Cardiac muscle cell (in vitro differentiated cells and primary cell): Measurements from ENCODE around the gene EPN3. TPM values are rescaled to one million over a fixed set of nuclear protein-coding genes. Genes with fewer than 3 reads are reported as not detected.

Experiments
- DNase-seq, 2 donors: peaks; one replicate each; pipeline versions ENCODE4 v3.0.0 to v3.0.0-alpha.2; 2010 to 2017; ENCODE audit warnings: low read depth in 1 of 2, low spot score in 1 of 2
- H3K27ac ChIP-seq: fragments of 200-600 bp; sonication (generic); 2 replicates; pipeline ENCODE4 v1.5.1; 2016
- H3K27me3 ChIP-seq: fragments of 200-600 bp; sonication (generic); 2 replicates; pipeline ENCODE4 v1.6.0; 2016; ENCODE audit warnings: control low read depth
- H3K36me3 ChIP-seq: fragments of 200-600 bp; sonication (generic); 2 replicates; pipeline ENCODE4 v1.5.1; 2016; ENCODE audit warnings: control low read depth
- H3K4me1 ChIP-seq: fragments of 200-600 bp; sonication (generic); 2 replicates; pipeline ENCODE4 v1.8.1; 2017; ENCODE audit warnings: low read depth, mild to moderate bottlenecking, mixed run types
- H3K4me3 ChIP-seq: fragments of 200-600 bp; sonication (generic); 2 replicates; pipeline ENCODE4 v1.5.1; 2016; ENCODE audit warnings: mild to moderate bottlenecking
- H3K9me3 ChIP-seq: fragments of 200-600 bp; sonication (generic); 2 replicates; pipeline ENCODE4 v1.5.1; 2017; ENCODE audit warnings: low read depth, mild to moderate bottlenecking, control low read depth
- polyA plus RNA-seq: library from polyadenylated mRNA; unstranded; fragments of >200 nt; fragmentation: Nextera tagmentation; extraction: Ambion mirVana; gene quantifications from 2 replicates; pipeline ENCODE4 v1.2.1, GENCODE V29; 2016
- total RNA-seq: library from RNA; depleted of rRNA; stranded (reverse); fragments of >200 nt; gene quantifications from 2 replicates; pipeline ENCODE4 v1.2.3, GENCODE V29; 2016
- TF ChIP-seq, protein P1 (sequence below): IDR thresholded peaks from 2 replicates; pipeline ENCODE4 v1.5.1; 2012; ENCODE audit warnings: low read depth, mild to moderate bottlenecking, low read length

Gene EPN3
- total and polyA plus RNA-seq, 2 experiments from 2014 or later, result 1.9 to 3.1 TPM

DNA sequence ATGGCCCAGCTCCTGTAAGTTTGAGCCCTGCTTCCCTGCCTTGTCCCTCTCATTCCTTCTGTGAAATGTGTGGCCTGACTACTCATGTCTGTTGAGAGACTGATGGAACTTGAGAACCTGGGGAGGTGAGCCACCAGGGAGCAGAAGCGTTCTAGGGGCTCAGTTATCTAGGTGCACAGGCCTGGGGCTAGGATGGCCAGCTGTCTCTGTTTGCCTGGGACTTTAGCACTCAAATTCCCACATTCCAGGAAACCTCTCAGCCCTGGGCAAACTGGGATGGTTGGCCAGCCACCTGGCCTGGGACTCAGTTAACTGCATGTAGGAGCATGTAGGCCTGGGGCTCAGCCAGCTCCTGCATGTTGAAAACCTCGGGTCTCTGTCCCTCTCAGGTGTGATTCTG, 9.3 kb upstream of the EPN3 start:
- no peaks in the 10 kb centered on the region for H3K36me3 ChIP-seq
- no peak overlapping the region for H3K4me3 ChIP-seq
- DNase-seq, result no peak
- no peaks in the 10 kb centered on the region for H3K9me3 ChIP-seq
- no peaks in the 10 kb centered on the region for H3K4me1 ChIP-seq
- no peak overlapping the region for H3K27ac ChIP-seq
- TF ChIP-seq, protein P1, sequence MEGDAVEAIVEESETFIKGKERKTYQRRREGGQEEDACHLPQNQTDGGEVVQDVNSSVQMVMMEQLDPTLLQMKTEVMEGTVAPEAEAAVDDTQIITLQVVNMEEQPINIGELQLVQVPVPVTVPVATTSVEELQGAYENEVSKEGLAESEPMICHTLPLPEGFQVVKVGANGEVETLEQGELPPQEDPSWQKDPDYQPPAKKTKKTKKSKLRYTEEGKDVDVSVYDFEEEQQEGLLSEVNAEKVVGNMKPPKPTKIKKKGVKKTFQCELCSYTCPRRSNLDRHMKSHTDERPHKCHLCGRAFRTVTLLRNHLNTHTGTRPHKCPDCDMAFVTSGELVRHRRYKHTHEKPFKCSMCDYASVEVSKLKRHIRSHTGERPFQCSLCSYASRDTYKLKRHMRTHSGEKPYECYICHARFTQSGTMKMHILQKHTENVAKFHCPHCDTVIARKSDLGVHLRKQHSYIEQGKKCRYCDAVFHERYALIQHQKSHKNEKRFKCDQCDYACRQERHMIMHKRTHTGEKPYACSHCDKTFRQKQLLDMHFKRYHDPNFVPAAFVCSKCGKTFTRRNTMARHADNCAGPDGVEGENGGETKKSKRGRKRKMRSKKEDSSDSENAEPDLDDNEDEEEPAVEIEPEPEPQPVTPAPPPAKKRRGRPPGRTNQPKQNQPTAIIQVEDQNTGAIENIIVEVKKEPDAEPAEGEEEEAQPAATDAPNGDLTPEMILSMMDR, result no peak
- no peaks in the 10 kb centered on the region for H3K27me3 ChIP-seq

DNA sequence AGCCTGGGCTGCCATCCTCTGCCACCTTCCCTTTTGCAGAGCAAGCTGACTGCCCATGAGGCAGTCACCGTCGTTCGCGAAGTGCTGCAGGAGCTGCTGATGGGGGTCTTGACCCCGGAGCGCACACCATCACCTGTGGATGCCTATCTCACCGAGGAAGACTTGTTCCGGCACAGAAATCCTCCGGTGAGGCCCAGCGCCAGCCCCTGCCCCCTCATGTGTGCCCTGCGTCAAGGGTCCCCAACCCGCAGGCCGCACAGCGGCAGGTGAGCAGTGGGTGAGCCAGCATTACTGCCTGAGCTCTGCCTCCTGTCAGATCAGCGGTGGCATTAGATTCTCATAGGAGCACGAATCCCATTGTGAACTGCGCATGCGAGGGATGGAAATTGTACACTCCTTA, 7.7 kb upstream of the EPN3 start:
- H3K4me1 ChIP-seq, result no peaks in the 10 kb centered on the region
- H3K27me3 ChIP-seq, result no peaks in the 10 kb centered on the region
- TF ChIP-seq, protein P1, result no peak
- no peaks in the 10 kb centered on the region for H3K9me3 ChIP-seq
- H3K4me3 ChIP-seq, result no peak overlapping the region
- no peaks in the 10 kb centered on the region for H3K36me3 ChIP-seq
- DNase-seq, result no peak
- H3K27ac ChIP-seq, result no peak overlapping the region

DNA sequence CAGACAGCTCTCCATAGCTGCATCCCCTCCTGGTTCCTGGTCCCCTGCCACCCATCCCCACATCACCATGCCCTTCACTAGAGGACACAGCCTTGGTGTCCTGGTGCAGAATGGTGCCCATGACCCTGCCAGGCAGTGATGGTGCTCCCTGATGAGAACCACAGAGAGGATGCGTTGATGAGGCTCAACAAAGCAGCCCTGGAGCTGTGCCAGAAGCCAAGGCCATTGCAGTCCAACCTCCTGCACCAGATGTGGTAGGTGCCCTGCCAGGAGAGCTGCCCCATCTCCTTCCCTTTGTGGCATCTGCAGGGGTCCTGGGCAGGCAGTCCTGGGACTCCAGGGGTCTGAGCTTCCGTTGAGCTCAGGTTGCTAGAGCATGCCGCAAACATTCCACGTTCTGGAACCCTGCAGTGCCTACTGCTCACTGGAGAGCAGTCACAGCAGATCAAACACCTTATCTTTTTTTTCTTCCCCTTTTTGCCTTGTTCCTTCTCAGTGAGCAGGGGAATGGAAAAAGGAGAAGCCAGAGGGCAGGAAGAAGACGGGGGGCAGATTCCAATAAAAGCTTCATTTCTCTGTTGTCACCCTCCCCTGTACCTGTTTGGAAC, 5.3 kb upstream of the EPN3 start:
- TF ChIP-seq, protein P1, result no peak
- Histone ChIP-seq H3K9me3 (no peaks in the 10 kb centered on the region), H3K4me3 (no peak overlapping the region), H3K4me1 (peaks cover 10% of the 10 kb centered on the region), H3K27ac (no peak overlapping the region), H3K36me3 (no peaks in the 10 kb centered on the region), H3K27me3 (no peaks in the 10 kb centered on the region)
- DNase-seq, result no peak

DNA sequence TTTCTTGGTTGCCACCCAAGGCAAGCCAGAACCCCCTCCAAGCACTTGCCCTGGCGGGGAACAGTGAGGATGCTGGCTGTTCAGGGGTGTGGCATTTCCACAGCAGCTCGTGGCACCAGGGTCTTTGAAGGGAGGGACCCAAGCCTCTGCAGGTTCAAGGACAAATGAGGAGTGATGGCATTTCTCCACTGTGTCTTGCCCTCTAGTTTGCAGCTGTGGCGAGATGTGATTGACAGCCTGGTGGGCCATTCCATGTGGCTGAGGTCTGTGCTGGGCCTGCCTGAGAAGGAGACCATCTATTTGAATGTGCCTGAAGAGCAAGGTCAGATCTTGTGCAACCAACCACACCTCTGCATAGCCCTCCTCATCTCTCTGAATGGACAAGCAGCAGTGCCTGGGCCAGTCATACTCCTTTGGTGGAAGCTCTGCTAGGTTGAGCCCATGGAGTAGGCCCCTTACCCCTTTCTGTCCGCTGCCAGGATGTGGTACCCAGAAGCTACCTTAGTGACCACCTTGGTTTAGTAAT, 4.5 kb upstream of the EPN3 start:
- Histone ChIP-seq H3K4me1 (peaks cover 16% of the 10 kb centered on the region), H3K4me3 (no peak overlapping the region), H3K27ac (no peak overlapping the region), H3K36me3 (no peaks in the 10 kb centered on the region), H3K9me3 (no peaks in the 10 kb centered on the region), H3K27me3 (peaks cover 5% of the 10 kb centered on the region)
- TF ChIP-seq, protein P1, result no peak
- no peak for DNase-seq

DNA sequence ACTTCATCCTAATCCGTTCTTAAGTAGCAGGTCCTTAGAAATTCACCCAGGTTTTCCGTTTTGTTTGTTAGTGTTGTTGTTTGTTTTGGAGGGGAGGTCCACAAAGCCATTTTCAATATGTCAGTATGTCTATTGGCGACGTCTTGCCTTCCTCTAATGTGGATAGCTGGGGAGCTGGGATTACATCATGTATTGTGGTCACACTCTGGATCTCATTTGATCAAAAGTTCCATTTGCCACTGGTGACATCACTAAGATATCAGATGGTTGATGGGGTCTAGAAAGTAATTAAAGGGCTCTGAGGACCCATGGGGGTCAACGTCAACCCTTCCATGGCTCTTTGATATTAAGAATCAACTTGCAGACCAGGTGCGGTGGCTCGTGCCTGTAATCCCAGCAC, 2.7 kb upstream of the EPN3 start:
- DNase-seq, result no peak
- no peaks in the 10 kb centered on the region for H3K9me3 ChIP-seq
- H3K27me3 ChIP-seq, result peaks cover 10% of the 10 kb centered on the region
- TF ChIP-seq, protein P1, result no peak
- H3K4me3 ChIP-seq, result no peak overlapping the region
- peaks cover 28% of the 10 kb centered on the region for H3K4me1 ChIP-seq
- no peak overlapping the region for H3K27ac ChIP-seq
- no peaks in the 10 kb centered on the region for H3K36me3 ChIP-seq
